Thyroid gland (tissue), 4 donors: ENCODE data around the gene DCANP1. TPM values are rescaled to one million over a fixed set of nuclear protein-coding genes. Genes with fewer than 3 reads are reported as not detected.

Source experiments
- DNase-seq, 2 donors: peaks; one replicate each; pipeline ENCODE4 v3.0.0-alpha.2; 2019
- H3K27ac ChIP-seq, 3 donors: fragments of 200-600 bp; sonication (generic); 1 replicate in 2 of 3; 2 replicates in 1 of 3; pipeline ENCODE4 v1.5.1; 2016 to 2019; ENCODE audit warnings: mild to moderate bottlenecking in 1 of 3, moderate library complexity in 1 of 3
- H3K27me3 ChIP-seq: fragments of 200-600 bp; sonication (generic); one replicate; pipeline ENCODE4 v1.5.1; 2019
- H3K36me3 ChIP-seq, 2 donors: fragments of 200-600 bp; sonication (generic); one replicate each; pipeline ENCODE4 v1.5.1; 2016 to 2019
- H3K4me1 ChIP-seq, 2 donors: fragments of 200-600 bp; sonication (generic); one replicate each; pipeline ENCODE4 v1.5.1; 2017 to 2019
- H3K4me3 ChIP-seq, 3 donors: fragments of 200-600 bp; sonication (generic); replicated peaks in 1 of 3; 1 replicate in 2 of 3; 2 replicates in 1 of 3; pipeline ENCODE4 v1.5.1; 2016; ENCODE audit warnings: mild to moderate bottlenecking in 1 of 3
- H3K9me3 ChIP-seq: fragments of 200-600 bp; sonication (generic); one replicate; pipeline ENCODE4 v1.5.1; 2017
- POLR2A ChIP-seq, 2 donors: fragments of 450-650 bp; IDR thresholded peaks; one replicate each; pipeline ENCODE4 v1.6.1; 2017; ENCODE audit warnings: antibody characterized with exemption in 2 of 2, mild to moderate bottlenecking in 2 of 2, moderate library complexity in 1 of 2
- WGBS, 2 donors: methylation state at CpG; one replicate each; pipeline ENCODE4 v1.1.5; 2017; 5-methylcytosine and 5-hydroxymethylcytosine counted together
- intact Hi-C: fragments of 100-400 bp; cut with DNase I; formaldehyde crosslinking; loops from one replicate; pipeline ENCODE4 v1.15.1; 2023
- total RNA-seq, 4 donors: library from RNA; depleted of rRNA; stranded (reverse); fragments of >200 nt; gene quantifications; one replicate each; pipeline ENCODE4 v1.2.3, GENCODE V29; 2016
- TF ChIP-seq, protein P1 (sequence below), 6 experiments: fragments of 200-600 bp in 3 of 6; fragments of 450-650 bp in 3 of 6; sonication (generic) in 3 of 6; IDR thresholded peaks; one replicate each; pipeline ENCODE4 v1.5.1; 2016 to 2019; ENCODE audit warnings: antibody characterized with exemption in 6 of 6, mild to moderate bottlenecking in 2 of 6, inconsistent platforms in 1 of 6, moderate library complexity in 1 of 6

Gene DCANP1
- total RNA-seq, 4 donors from 2014 or later, result not detected

- Histone ChIP-seq H3K27ac (no peak overlapping the region), H3K4me1 (peaks cover 3 to 7% of the 10 kb centered on the region in 2 donors), H3K27me3 (peaks cover 26% of the 10 kb centered on the region), H3K4me3 (no peak overlapping the region), H3K36me3 (no peaks in the 10 kb centered on the region), H3K9me3 (no peaks in the 10 kb centered on the region)
- WGBS, 2 donors, result 94 to 100% methylated on average over 2 of the region's 2 CpGs
- DNase-seq, result no peak
- TF ChIP-seq, protein P1, sequence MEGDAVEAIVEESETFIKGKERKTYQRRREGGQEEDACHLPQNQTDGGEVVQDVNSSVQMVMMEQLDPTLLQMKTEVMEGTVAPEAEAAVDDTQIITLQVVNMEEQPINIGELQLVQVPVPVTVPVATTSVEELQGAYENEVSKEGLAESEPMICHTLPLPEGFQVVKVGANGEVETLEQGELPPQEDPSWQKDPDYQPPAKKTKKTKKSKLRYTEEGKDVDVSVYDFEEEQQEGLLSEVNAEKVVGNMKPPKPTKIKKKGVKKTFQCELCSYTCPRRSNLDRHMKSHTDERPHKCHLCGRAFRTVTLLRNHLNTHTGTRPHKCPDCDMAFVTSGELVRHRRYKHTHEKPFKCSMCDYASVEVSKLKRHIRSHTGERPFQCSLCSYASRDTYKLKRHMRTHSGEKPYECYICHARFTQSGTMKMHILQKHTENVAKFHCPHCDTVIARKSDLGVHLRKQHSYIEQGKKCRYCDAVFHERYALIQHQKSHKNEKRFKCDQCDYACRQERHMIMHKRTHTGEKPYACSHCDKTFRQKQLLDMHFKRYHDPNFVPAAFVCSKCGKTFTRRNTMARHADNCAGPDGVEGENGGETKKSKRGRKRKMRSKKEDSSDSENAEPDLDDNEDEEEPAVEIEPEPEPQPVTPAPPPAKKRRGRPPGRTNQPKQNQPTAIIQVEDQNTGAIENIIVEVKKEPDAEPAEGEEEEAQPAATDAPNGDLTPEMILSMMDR (IDR thresholded peaks at IDR 0.05), result no peak
- TF ChIP-seq POLR2A (IDR thresholded peaks at IDR 0.05), result no peak
- intact Hi-C loops, result loop anchor here (10.0 kb wide), 1 partner anchor 356 kb away; no protein-coding TSS in a partner anchor
Measured at GRCh38 chr5:135468541-135468940, 21.4 kb upstream of the DCANP1 start.

DNA sequence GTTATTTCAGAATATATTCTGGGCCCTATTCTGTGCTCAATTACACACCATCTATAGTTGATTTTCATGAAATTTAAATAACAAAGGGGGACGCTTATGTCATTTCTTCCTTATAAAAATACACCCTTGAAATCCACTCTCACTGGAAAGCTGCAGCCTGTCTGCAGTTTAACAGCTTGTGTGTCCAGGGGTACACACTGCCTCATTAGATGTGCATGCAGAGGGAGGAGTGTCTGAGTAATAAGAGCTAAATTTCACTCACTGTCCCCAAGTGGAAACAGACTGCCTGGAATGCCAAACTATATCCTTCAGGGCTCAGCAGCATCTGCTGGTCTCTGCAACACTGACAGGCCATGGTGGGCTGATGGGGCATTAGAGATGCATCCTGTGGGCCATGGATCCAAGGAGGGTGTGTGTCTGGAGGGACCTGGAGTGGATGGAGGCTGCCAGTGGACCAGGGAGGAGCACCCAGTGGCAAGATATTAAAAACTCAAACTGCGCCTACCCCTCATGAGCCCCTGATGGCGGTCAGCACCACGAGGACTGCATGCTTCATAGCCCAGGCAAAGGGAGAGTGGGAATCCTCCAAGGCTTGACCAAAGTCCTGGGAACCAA, 20.8 kb upstream of the DCANP1 start:
- Histone ChIP-seq H3K4me1 (peaks cover 3 to 7% of the 10 kb centered on the region in 2 donors), H3K27ac (no peak overlapping the region), H3K9me3 (no peaks in the 10 kb centered on the region), H3K4me3 (no peak overlapping the region), H3K27me3 (peaks cover 23% of the 10 kb centered on the region), H3K36me3 (no peaks in the 10 kb centered on the region)
- TF ChIP-seq, protein P1 (IDR thresholded peaks at IDR 0.05), result no peak
- TF ChIP-seq POLR2A (IDR thresholded peaks at IDR 0.05), result no peak
- intact Hi-C loops, result loop anchor here (10.0 kb wide), 1 partner anchor 357 kb away; no protein-coding TSS in a partner anchor
- 81 to 86% methylated on average over 4 of the region's 4 CpGs for WGBS, 2 donors
- DNase-seq, result no peak

DNA sequence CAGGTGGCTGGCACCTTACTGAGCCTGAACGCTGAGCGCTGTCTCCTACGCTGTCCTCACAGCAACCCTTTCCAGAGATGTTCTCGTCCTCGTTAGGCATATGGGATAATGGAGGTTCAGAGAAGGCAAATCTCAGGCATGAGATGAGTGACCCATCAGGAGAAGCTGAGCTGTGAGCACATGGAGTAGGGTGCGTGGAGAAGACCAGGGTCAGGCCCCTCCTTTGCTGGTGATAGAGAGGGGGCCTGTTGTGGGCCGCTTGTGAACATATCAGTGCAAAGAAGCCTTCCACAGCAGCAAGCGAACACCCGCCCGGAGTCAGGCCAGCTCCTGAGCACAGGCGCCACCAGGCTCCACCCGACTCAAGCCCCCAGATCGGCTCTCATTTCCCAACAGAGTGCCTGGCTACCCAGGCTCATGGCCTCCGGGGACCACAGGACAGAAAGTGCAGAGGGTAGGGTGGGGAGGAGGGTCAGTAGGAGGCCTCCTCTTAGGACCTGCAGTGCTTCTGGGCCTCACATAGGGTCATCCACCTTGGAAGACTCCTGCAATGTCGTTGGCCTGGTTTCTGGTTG, 20.0 kb upstream of the DCANP1 start:
- no peaks in the 10 kb centered on the region for H3K9me3 ChIP-seq
- no peak overlapping the region for H3K27ac ChIP-seq
- intact Hi-C loops, result loop anchor here (10.0 kb wide), 1 partner anchor 358 kb away; no protein-coding TSS in a partner anchor
- no peak for DNase-seq
- no peaks in the 10 kb centered on the region for H3K36me3 ChIP-seq
- H3K4me3 ChIP-seq, result no peak overlapping the region
- TF ChIP-seq, protein P1 (IDR thresholded peaks at IDR 0.05), result no peak
- TF ChIP-seq POLR2A (IDR thresholded peaks at IDR 0.05), result no peak
- peaks cover 3 to 7% of the 10 kb centered on the region in 2 donors for H3K4me1 ChIP-seq
- peaks cover 20% of the 10 kb centered on the region for H3K27me3 ChIP-seq
- WGBS, 2 donors, result 46% methylated on average over 8 to 13 of the region's 15 CpGs

- no peaks in the 10 kb centered on the region for H3K9me3 ChIP-seq
- 9 to 11% methylated on average over 13 to 26 of the region's 43 CpGs for WGBS, 2 donors
- H3K27me3 ChIP-seq, result peaks cover 20% of the 10 kb centered on the region
- TF ChIP-seq, protein P1 (IDR thresholded peaks at IDR 0.05), result peak; percentile 63 to 93 (median 79)
- TF ChIP-seq POLR2A (IDR thresholded peaks at IDR 0.05), result no peak
- H3K36me3 ChIP-seq, result no peaks in the 10 kb centered on the region
- DNase-seq, result peak; percentile 71 to 77
- H3K4me1 ChIP-seq, result peaks cover 3 to 7% of the 10 kb centered on the region in 2 donors
- no peak overlapping the region for H3K4me3 ChIP-seq
- no peak overlapping the region for H3K27ac ChIP-seq
- intact Hi-C loops, result loop anchor here (10.0 kb wide), 1 partner anchor 358 kb away; no protein-coding TSS in a partner anchor
Measured at GRCh38 chr5:135466178-135467050, 19.3 kb upstream of the DCANP1 start.
